ENCODE measurements around the gene FGFR4.
A peak's percentile ranks its signal among the peaks of the same experiment; 100 is the strongest.

FGFR4 gene

GRCh38 chr5:177133096-177133852, 46.6 kb downstream of the FGFR4 start, which contains the start of gene NSD1:
Gene NSD1, plus strand, starts transcription at chr5:177133773. Its CDS starts 1,331 bp downstream, at chr5:177135104.
- H2AFZ ChIP-seq (ENCODE audit: low read depth, low read length): peak within 1 kb of the TSS; percentile 13; the same call in 1 of the 2 replicates
- peak within 1 kb of the TSS; percentile 93 for H3K9ac ChIP-seq (ENCODE audit: low read length)
- peaks cover 43% of the 10 kb centered on the region for H3K79me2 ChIP-seq (ENCODE audit: low read length)
- H4K20me1 ChIP-seq (ENCODE audit: insufficient read depth, low read length): no peaks in the 10 kb centered on the region
- peak within 1 kb of the TSS; percentile 76 for H3K27ac ChIP-seq (ENCODE audit: low read length)
- H3K36me3 ChIP-seq (replicated peaks; ENCODE audit: low read depth, low read length): peaks cover 33% of the 10 kb centered on the region
- H3K27me3 ChIP-seq (ENCODE audit: low read depth, low read length): no peaks in the 10 kb centered on the region
- TF ChIP-seq CTCF (IDR thresholded peaks at IDR 0.05; ENCODE audit: low read depth, low read length) (no peak), EZH2phosphoT487 (IDR thresholded peaks at IDR 0.05; ENCODE audit: low read depth) (no peak)
- H3K4me1 ChIP-seq (ENCODE audit: low read length): peaks cover 29% of the 10 kb centered on the region
- peak within 1 kb of the TSS; percentile 97 for H3K4me2 ChIP-seq (ENCODE audit: low read length)
- H3K4me3 ChIP-seq (ENCODE audit: low read length): peak within 1 kb of the TSS; percentile 93
- no peaks in the 10 kb centered on the region for H3K9me3 ChIP-seq (ENCODE audit: insufficient read depth, low read length)

- H3K4me3 ChIP-seq (ENCODE audit: low read length): peak overlapping the region; percentile 93
- TF ChIP-seq EZH2phosphoT487 (IDR thresholded peaks at IDR 0.05; ENCODE audit: low read depth) (no peak), CTCF (IDR thresholded peaks at IDR 0.05; ENCODE audit: low read depth, low read length) (no peak)
- peaks cover 51% of the 10 kb centered on the region for H3K79me2 ChIP-seq (ENCODE audit: low read length)
- peak overlapping the region; percentile 93 for H3K9ac ChIP-seq (ENCODE audit: low read length)
- H3K27ac ChIP-seq (ENCODE audit: low read length): peak overlapping the region; percentile 76
- H3K4me2 ChIP-seq (ENCODE audit: low read length): peak overlapping the region; percentile 97
- H3K9me3 ChIP-seq (ENCODE audit: insufficient read depth, low read length): no peaks in the 10 kb centered on the region
- no peak overlapping the region for H2AFZ ChIP-seq (ENCODE audit: low read depth, low read length)
- peaks cover 29% of the 10 kb centered on the region for H3K4me1 ChIP-seq (ENCODE audit: low read length)
- 0 out of 2 replicates have a peak, but pooled peaks cover under 1% of the 10 kb centered on the region for H4K20me1 ChIP-seq (ENCODE audit: insufficient read depth, low read length)
- peaks cover 33% of the 10 kb centered on the region for H3K36me3 ChIP-seq (replicated peaks; ENCODE audit: low read depth, low read length)
- no peaks in the 10 kb centered on the region for H3K27me3 ChIP-seq (ENCODE audit: low read depth, low read length)
These were observed 47.4 kb downstream of the FGFR4 start for GRCh38 chr5:177133853-177134696.

- Histone ChIP-seq H3K79me2 (ENCODE audit: low read length) (peaks cover 58% of the 10 kb centered on the region), H3K9ac (ENCODE audit: low read length) (peak overlapping the region; percentile 93), H3K27me3 (ENCODE audit: low read depth, low read length) (no peaks in the 10 kb centered on the region), H3K36me3 (replicated peaks; ENCODE audit: low read depth, low read length) (peaks cover 38% of the 10 kb centered on the region), H3K4me2 (ENCODE audit: low read length) (peak overlapping the region; percentile 97), H3K4me3 (ENCODE audit: low read length) (peak overlapping the region; percentile 93), H3K27ac (ENCODE audit: low read length) (peak overlapping the region; percentile 76), H2AFZ (ENCODE audit: low read depth, low read length) (no peak overlapping the region), H4K20me1 (ENCODE audit: insufficient read depth, low read length) (peaks cover 7% of the 10 kb centered on the region), H3K9me3 (ENCODE audit: insufficient read depth, low read length) (no peaks in the 10 kb centered on the region), H3K4me1 (ENCODE audit: low read length) (peaks cover 24% of the 10 kb centered on the region)
- TF ChIP-seq CTCF (IDR thresholded peaks at IDR 0.05; ENCODE audit: low read depth, low read length) (no peak), EZH2phosphoT487 (IDR thresholded peaks at IDR 0.05; ENCODE audit: low read depth) (no peak)
These were observed 48.0 kb downstream of the FGFR4 start for GRCh38 chr5:177134697-177135225.

GRCh38 chr5:177140312-177140711, 53.6 kb downstream of the FGFR4 start:
- no peak for TF ChIP-seq CTCF (IDR thresholded peaks at IDR 0.05; ENCODE audit: low read depth, low read length)
- TF ChIP-seq EZH2phosphoT487 (IDR thresholded peaks at IDR 0.05; ENCODE audit: low read depth): no peak
- H2AFZ ChIP-seq (ENCODE audit: low read depth, low read length): no peak overlapping the region
- H3K4me3 ChIP-seq (ENCODE audit: low read length): no peak overlapping the region
- peaks cover 14% of the 10 kb centered on the region for H3K4me1 ChIP-seq (ENCODE audit: low read length)
- peaks cover 99% of the 10 kb centered on the region for H3K79me2 ChIP-seq (ENCODE audit: low read length)
- H3K27me3 ChIP-seq (ENCODE audit: low read depth, low read length): no peaks in the 10 kb centered on the region
- H4K20me1 ChIP-seq (ENCODE audit: insufficient read depth, low read length): peaks cover 31% of the 10 kb centered on the region
- H3K27ac ChIP-seq (ENCODE audit: low read length): no peak overlapping the region
- no peak overlapping the region for H3K4me2 ChIP-seq (ENCODE audit: low read length)
- peaks cover 63% of the 10 kb centered on the region for H3K36me3 ChIP-seq (replicated peaks; ENCODE audit: low read depth, low read length)
- H3K9me3 ChIP-seq (ENCODE audit: insufficient read depth, low read length): no peaks in the 10 kb centered on the region
- H3K9ac ChIP-seq (ENCODE audit: low read length): no peak overlapping the region
